OCI-LY3 (cell line): ENCODE results near the gene CERS6.

Experiments used
- H2AFZ ChIP-seq: fragments of 200-600, 300-600 bp; shearing (Covaris generic); 2 replicates; pipeline ENCODE4 v1.6.0; 2014; ENCODE audit warnings: antibody characterized with exemption, low read depth, low read length
- H3K27ac ChIP-seq: fragments of 200-600, 300-600 bp; sonication (generic); 2 replicates; pipeline ENCODE4 v1.5.1; 2014; ENCODE audit warnings: mild to moderate bottlenecking, low read length, moderate library complexity, mixed read lengths
- H3K27me3 ChIP-seq: fragments of 200-600, 300-600 bp; sonication (generic); 2 replicates; pipeline ENCODE4 v1.6.1; 2014; ENCODE audit warnings: low read depth, low read length, mixed read lengths
- H3K36me3 ChIP-seq: fragments of 200-600, 300-600 bp; sonication (generic); replicated peaks from 2 replicates; pipeline ENCODE3; 2014; ENCODE audit warnings: low read depth, low read length, mixed read lengths
- H3K4me1 ChIP-seq: fragments of 300-600, 200-600 bp; sonication (generic); 2 replicates; pipeline ENCODE4 v1.6.1; 2014; ENCODE audit warnings: low read length, mixed read lengths
- H3K4me2 ChIP-seq: fragments of 200-600, 300-600 bp; sonication (generic); 2 replicates; pipeline ENCODE4 v1.6.1; 2014; ENCODE audit warnings: low read length, mixed read lengths
- H3K4me3 ChIP-seq: fragments of 300-600, 200-600 bp; sonication (generic); 2 replicates; pipeline ENCODE4 v1.5.1; 2014; ENCODE audit warnings: antibody characterized with exemption, mild to moderate bottlenecking, low read length, moderate library complexity
- H3K79me2 ChIP-seq: fragments of 300-600, 200-600 bp; shearing (Covaris generic); 2 replicates; pipeline ENCODE4 v1.6.1; 2014; ENCODE audit warnings: mild to moderate bottlenecking, low read length, mixed read lengths
- H3K9ac ChIP-seq: fragments of 300-600, 200-600 bp; shearing (Covaris generic); 2 replicates; pipeline ENCODE4 v1.6.0; 2014; ENCODE audit warnings: mild to moderate bottlenecking, low read length, moderate library complexity
- H3K9me3 ChIP-seq: fragments of 200-600, 300-600 bp; shearing (Covaris generic); 2 replicates; pipeline ENCODE4 v1.6.1; 2014; ENCODE audit warnings: low read length, mixed read lengths; ENCODE audit not compliant: insufficient read depth
- H4K20me1 ChIP-seq: fragments of 200-600, 300-600 bp; sonication (generic); 2 replicates; pipeline ENCODE4 v1.6.1; 2016; ENCODE audit warnings: low read length, mixed read lengths; ENCODE audit not compliant: insufficient read depth
- CTCF ChIP-seq: fragments of 200-600, 300-600 bp; sonication (generic); IDR thresholded peaks from 2 replicates; pipeline ENCODE4 v1.5.1; 2014; ENCODE audit warnings: antibody characterized with exemption, low read length, low read depth
- EZH2phosphoT487 ChIP-seq: fragments of 200-600 bp; shearing (Covaris generic); IDR thresholded peaks from 2 replicates; pipeline ENCODE4 v1.6.1; 2018; ENCODE audit warnings: antibody characterized with exemption, mixed run types, low read depth

The CERS6 gene

DNA sequence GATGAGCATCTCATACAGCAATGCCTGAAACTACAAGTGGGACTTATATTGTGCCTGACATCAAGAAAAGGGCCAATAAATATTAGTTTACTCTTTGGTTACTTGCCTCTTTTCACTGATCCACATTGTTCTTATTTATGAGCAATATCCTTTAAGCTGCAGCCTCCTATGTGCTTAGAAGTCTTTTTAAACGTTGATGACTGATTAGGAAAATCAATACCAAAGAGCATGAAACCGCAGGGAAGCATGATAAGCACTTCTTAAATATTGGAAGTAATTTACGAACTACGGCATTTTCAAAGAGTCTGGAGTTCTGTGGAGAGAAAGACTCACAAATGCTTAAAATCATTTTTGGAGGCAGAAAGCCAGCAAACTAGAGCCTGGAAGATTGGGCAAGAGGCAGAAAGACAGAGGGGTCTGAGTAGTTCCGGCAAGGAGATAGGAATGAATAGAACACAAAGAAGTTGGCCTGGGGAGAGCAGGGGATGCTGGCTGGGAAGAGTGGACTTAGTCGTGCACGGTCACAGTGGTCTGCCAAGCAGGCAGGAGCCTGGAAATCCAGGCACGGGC lies 223.8 kb downstream of the CERS6 start:
- H3K4me1 ChIP-seq = no peaks in the 10 kb centered on the region
- H3K27me3 ChIP-seq = no peaks in the 10 kb centered on the region
- no peak overlapping the region for H2AFZ ChIP-seq
- no peak overlapping the region for H3K4me2 ChIP-seq
- no peaks in the 10 kb centered on the region for H3K9me3 ChIP-seq
- no peak overlapping the region for H3K4me3 ChIP-seq
- TF ChIP-seq EZH2phosphoT487 (no peak), CTCF (no peak)
- H3K36me3 ChIP-seq = no peaks in the 10 kb centered on the region
- no peak overlapping the region for H3K27ac ChIP-seq
- H3K9ac ChIP-seq = no peak overlapping the region
- no peaks in the 10 kb centered on the region for H3K79me2 ChIP-seq
- H4K20me1 ChIP-seq = no peaks in the 10 kb centered on the region

DNA sequence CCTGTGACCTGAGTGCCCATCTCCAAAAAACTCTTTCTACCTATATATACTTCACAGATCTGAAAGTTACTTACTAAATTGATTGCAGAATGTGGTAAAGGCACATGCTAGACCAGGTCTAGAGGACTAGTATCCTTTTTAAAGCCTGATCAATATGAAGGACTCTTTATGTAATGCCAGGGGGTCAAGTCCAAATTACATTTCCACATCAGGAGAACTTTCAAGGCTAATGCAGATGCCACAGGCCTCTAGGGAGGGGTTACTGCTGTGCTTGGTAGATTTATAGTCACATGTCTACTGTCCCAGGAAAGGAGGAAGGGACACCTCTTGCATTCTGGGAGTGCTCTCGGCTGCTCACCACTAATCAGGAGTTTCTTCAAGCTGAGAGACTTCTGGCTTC lies 227.9 kb downstream of the CERS6 start:
- TF ChIP-seq CTCF (no peak), EZH2phosphoT487 (no peak)
- no peak overlapping the region for H2AFZ ChIP-seq
- H3K9ac ChIP-seq = no peak overlapping the region
- no peak overlapping the region for H3K27ac ChIP-seq
- no peak overlapping the region for H3K4me2 ChIP-seq
- no peaks in the 10 kb centered on the region for H3K27me3 ChIP-seq
- no peaks in the 10 kb centered on the region for H3K9me3 ChIP-seq
- no peaks in the 10 kb centered on the region for H3K36me3 ChIP-seq
- no peaks in the 10 kb centered on the region for H4K20me1 ChIP-seq
- no peaks in the 10 kb centered on the region for H3K79me2 ChIP-seq
- no peaks in the 10 kb centered on the region for H3K4me1 ChIP-seq
- H3K4me3 ChIP-seq = no peak overlapping the region

DNA sequence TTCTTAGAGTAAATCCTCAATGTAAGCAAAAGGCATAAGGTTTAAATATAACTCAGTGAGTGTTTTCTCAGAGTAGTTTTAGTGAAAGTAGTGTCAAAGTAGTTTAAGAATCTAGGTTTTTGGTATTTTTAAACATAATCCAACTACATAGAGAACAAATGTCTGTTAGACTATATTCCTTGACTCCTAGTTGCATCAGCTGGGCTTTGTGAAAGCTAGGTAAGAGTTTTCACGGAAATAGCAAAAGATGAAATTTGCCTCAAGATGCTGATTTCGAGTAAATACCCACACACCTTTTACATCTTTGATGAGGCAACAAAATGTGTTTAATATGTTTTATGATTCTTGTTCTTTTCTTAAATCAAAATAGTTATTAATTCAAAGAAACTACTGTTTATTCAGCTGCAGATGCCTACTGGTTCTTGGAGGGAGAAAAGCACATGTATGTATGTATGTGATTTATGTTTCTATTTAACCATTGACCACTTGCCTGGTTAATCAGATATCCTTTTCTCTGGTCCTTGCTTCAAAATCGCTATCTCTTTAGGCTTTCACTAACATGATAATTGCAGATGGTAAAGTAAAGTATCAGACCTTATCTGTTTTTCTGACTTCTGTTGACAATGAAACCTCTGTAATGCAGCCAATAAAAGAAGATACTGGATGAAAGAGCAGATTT lies 229.0 kb downstream of the CERS6 start:
- H3K27ac ChIP-seq = no peak overlapping the region
- TF ChIP-seq CTCF (no peak), EZH2phosphoT487 (no peak)

DNA sequence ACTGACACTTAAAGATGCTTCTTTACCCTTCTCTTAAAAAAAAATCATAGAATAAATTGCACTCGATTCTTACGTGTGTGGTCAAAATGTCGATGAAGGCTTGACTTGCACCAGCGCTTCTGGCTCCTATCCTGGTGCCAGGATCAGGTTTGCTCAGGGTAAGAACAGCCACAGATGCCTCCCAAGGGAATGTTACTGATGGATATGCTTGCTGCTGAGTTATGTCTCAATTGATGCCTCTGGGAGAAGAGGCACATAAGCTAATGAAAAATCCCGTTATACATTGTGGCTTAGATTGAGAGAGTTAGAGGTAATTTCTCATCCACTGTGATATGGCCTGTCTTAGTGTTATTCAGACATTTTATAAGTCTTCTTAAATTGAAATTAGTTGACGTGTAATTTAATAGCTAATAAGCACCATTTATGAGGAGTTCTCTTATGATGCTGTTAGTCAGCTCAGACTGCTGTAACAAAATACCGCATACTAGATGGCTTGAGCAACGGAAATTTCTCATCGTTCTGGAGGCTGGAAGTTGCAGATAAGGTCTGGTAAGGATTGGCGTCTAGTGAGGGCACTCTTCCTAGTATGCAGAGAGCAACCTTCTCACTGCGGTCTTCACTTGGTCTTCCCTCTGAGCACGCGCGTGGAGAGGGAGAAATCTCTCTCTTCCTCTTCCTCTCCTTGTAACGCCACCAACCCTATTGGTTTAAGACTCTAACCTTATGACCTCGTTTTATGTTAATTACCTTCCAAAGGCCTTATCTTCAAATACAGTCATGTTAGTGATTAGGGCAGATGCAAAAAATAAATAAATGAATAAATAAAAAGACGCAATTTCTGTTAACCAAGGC lies 229.8 kb downstream of the CERS6 start:
- H3K36me3 ChIP-seq = no peaks in the 10 kb centered on the region
- H3K27ac ChIP-seq = no peak overlapping the region
- H3K9ac ChIP-seq = no peak overlapping the region
- no peaks in the 10 kb centered on the region for H3K9me3 ChIP-seq
- no peak overlapping the region for H3K4me3 ChIP-seq
- TF ChIP-seq EZH2phosphoT487 (no peak), CTCF (no peak)
- no peaks in the 10 kb centered on the region for H3K27me3 ChIP-seq
- no peak overlapping the region for H2AFZ ChIP-seq
- no peak overlapping the region for H3K4me2 ChIP-seq
- H3K79me2 ChIP-seq = no peaks in the 10 kb centered on the region
- H4K20me1 ChIP-seq = 0 out of 2 replicates have a peak, but pooled peaks cover 2% of the 10 kb centered on the region
- no peaks in the 10 kb centered on the region for H3K4me1 ChIP-seq

More for the DNA sequence above, 229.0 kb downstream of the CERS6 start:
- H2AFZ ChIP-seq = no peak overlapping the region
- H4K20me1 ChIP-seq = no peaks in the 10 kb centered on the region
- H3K36me3 ChIP-seq = no peaks in the 10 kb centered on the region
- H3K79me2 ChIP-seq = no peaks in the 10 kb centered on the region
- no peak overlapping the region for H3K4me2 ChIP-seq
- H3K9ac ChIP-seq = no peak overlapping the region
- no peaks in the 10 kb centered on the region for H3K27me3 ChIP-seq
- H3K9me3 ChIP-seq = no peaks in the 10 kb centered on the region
- H3K4me3 ChIP-seq = no peak overlapping the region
- H3K4me1 ChIP-seq = no peaks in the 10 kb centered on the region
